ENCODE data around the gene DDIT4.

GRCh38 chr10:72314263-72314662 is 40.5 kb downstream of the DDIT4 start:
- TF ChIP-seq EGR1 (IDR thresholded peaks at IDR 0.05; ENCODE audit: low read depth) (no peak), CTCF (IDR thresholded peaks at IDR 0.05 in 2 of 3, conservative IDR thresholded peaks at IDR 0.05 in 1 of 3; ENCODE audit: borderline replicate concordance in 1 of 3, insufficient read depth in 1 of 3, low read depth in 2 of 3, low read length in 2 of 3) (no peak), POLR2AphosphoS5 (IDR thresholded peaks at IDR 0.05; ENCODE audit: low read depth, low read length) (no peak), YY1 (IDR thresholded peaks at IDR 0.05; ENCODE audit: extremely low read depth, insufficient replicate concordance, low read depth, low read length) (no peak)

Measured in HCT116 (cell line).